PFSK-1 (cell line): ENCODE results near the gene MTSS2.

Source experiments
- POLR2AphosphoS5 ChIP-seq: IDR thresholded peaks from 2 replicates; pipeline ENCODE4 v1.6.1; 2012; ENCODE audit warnings: low read depth, mild to moderate bottlenecking, control low read depth, low read length, moderate library complexity
- SIN3A ChIP-seq: IDR thresholded peaks from 2 replicates; pipeline ENCODE4 v1.6.1; 2012; ENCODE audit warnings: mild to moderate bottlenecking, low read length, moderate library complexity, borderline replicate concordance; ENCODE audit not compliant: insufficient read depth
- TAF1 ChIP-seq: IDR thresholded peaks from 2 replicates; pipeline ENCODE4 v1.6.1; 2012; ENCODE audit warnings: low read length, control low read depth, borderline replicate concordance; ENCODE audit not compliant: insufficient read depth
- TF ChIP-seq, protein P1 (sequence below), 2 experiments: IDR thresholded peaks; 2 replicates each; pipeline versions ENCODE4 v1.6.1 to v1.8.0; 2011 to 2012; ENCODE audit warnings: low read depth in 2 of 2, low read length in 2 of 2, control low read depth in 1 of 2, inconsistent platforms in 1 of 2, mild to moderate bottlenecking in 1 of 2, moderate library complexity in 1 of 2; ENCODE audit not compliant: insufficient read depth in 1 of 2

- TF ChIP-seq SIN3A (no peak), POLR2AphosphoS5 (no peak), TAF1 (no peak)
- TF ChIP-seq, protein P1, sequence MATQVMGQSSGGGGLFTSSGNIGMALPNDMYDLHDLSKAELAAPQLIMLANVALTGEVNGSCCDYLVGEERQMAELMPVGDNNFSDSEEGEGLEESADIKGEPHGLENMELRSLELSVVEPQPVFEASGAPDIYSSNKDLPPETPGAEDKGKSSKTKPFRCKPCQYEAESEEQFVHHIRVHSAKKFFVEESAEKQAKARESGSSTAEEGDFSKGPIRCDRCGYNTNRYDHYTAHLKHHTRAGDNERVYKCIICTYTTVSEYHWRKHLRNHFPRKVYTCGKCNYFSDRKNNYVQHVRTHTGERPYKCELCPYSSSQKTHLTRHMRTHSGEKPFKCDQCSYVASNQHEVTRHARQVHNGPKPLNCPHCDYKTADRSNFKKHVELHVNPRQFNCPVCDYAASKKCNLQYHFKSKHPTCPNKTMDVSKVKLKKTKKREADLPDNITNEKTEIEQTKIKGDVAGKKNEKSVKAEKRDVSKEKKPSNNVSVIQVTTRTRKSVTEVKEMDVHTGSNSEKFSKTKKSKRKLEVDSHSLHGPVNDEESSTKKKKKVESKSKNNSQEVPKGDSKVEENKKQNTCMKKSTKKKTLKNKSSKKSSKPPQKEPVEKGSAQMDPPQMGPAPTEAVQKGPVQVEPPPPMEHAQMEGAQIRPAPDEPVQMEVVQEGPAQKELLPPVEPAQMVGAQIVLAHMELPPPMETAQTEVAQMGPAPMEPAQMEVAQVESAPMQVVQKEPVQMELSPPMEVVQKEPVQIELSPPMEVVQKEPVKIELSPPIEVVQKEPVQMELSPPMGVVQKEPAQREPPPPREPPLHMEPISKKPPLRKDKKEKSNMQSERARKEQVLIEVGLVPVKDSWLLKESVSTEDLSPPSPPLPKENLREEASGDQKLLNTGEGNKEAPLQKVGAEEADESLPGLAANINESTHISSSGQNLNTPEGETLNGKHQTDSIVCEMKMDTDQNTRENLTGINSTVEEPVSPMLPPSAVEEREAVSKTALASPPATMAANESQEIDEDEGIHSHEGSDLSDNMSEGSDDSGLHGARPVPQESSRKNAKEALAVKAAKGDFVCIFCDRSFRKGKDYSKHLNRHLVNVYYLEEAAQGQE (IDR thresholded peaks at IDR 0.05; ENCODE audit: insufficient read depth in 1 of 2, low read depth in 2 of 2, low read length in 2 of 2), result no peak
These were observed 2.4 kb upstream of the MTSS2 start for GRCh38 chr16:70688246-70688742.
